Activated CD4-positive, alpha-beta T cell treated with anti-CD3 and anti-CD28 coated beads, Interleukin-2, amount 50 U/mL, for 24 hours (primary cell): ENCODE measurements around the gene STXBP4.

Source experiments
- DNase-seq, 2 donors: peaks; one replicate each; pipeline ENCODE4 v3.0.0-alpha.2; 2020; ENCODE audit warnings: low read depth in 1 of 2, low spot score in 1 of 2

The STXBP4 gene

GRCh38 chr17:54969658-54970572 is 1.4 kb downstream of the STXBP4 start:
- no peak for DNase-seq

- no peak for DNase-seq
Measured at GRCh38 chr17:54971147-54971546, 2.6 kb downstream of the STXBP4 start.

DNA sequence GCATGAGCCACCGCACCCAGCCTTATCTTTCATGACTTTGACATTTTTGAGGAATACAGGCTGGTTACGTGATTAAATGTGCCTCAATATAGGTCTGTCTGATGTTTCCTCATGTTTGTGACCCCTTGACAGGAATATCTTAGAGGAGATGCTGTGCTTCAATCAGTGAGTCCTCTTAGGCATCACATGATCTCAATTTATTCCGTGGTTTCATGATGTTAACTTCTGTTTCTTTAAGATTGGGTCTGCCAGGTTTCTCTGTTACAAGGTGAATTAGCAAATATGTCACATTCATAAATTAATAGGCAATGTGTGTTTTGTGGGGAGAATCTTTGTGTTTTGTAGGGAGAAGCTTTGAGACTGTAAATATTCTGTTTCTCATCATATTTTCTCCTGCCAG is 3.3 kb downstream of the STXBP4 start:
- no peak for DNase-seq

DNA sequence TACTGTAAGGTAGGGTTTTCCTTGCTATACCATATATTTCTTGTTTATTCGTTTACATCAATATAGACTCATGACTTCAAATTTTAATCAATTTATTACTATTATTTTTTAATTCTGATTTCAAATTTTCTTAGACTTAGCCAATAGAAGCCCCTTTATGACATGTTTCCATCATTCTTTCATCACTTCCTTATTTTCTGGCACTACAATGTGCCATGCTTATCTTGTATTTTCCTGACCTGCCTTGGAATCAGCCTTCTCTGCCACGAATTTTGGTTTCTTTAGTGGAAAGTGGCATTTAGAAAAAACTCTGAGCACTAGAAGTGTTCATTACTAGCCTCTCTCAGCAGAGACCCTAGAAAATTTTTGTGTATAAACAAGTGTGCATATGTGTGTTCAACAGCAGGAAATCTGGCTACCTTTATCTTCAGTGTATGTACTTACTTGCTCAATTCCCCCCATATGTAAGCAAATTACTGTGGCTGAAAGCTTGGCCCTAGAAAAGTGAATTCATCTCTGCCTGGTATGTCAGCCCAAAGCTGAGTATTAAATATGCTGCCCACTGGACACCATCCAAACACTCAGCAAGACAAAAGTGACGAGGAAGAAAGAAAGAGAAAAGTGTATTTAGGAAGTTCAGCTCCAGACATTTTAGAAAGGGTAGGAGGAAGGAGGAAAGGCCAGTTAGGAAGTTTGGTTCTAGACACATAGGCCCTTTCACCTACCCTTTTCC is 4.0 kb downstream of the STXBP4 start:
- DNase-seq: no peak

DNA sequence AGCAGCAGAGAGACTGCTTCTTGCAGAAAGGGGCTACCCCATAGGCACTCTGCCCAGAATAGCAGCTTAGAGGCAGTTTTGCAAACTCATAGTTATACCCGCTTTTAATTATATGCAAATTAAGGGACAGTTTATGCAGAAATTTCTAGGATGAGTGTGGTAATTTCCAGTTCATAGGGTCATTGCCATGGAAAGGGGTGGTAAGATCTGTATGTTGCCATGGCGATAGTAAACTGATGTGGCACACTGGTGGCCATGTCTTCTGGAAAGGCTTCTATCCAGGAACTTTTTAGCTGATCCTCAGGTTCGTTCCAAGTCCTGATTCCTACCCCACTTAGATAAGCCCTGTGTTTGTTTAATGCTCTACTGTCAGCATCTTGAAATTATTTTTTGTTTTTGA is 6.2 kb downstream of the STXBP4 start:
- DNase-seq: no peak

DNA sequence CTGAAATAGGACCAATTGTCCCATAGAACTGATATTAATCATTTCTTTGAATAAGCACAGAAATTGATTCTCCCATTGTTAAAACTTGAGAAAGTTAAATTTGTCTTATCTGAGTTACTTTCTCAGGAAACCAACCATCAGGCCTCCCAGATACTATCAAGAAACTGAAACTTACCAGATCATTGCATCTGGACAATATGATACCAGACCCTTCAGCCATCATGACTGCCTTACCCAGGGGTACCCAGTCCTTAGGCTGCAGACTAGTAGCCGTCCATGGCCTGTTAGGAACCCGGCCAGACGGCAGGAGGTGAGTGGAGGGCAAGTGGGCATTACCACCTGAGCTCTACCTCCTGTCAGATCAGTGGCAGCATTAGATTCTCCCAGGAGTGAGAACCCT is 7.8 kb downstream of the STXBP4 start:
- no peak for DNase-seq

- DNase-seq: no peak
Measured at GRCh38 chr17:54977744-54978143, 9.2 kb downstream of the STXBP4 start.

DNA sequence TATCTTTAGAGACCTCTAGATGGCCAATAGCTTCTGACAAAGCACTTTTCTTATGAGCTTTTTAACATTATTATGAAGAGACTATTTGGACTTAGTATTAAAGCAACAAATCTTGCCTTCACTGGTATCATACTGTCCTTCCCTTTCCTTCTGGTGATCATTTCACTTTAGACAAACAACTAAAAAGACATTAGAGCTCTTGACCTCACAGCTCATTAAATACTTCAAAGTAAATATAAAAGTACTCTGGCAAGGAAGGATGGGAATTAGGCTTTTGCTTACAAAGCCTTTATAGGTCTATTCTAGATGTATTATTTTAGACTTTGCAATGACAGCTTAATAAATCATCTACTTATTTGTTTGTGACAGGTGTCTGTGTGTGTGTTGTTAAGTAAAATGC is 11.1 kb downstream of the STXBP4 start:
- no peak for DNase-seq

DNA sequence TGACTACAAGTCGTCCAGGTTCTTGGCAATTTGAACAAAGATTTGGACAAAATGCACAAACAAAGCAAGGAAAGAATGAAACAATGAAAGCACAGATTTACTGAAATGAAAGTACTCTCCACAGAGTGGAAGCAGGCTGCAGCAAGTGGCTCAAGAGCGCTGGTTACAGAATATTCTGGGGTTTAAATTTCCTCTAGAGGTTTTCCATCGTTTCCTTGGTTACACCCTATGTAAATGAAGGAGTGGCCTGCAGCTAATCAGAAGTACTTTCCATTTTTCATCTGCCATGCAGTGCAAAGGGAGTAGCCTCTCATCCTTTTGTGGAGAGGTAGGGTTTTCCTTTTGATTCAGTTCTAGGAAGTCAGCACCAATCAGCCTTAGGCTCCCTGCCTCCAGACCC is 11.8 kb downstream of the STXBP4 start:
- DNase-seq: no peak

DNA sequence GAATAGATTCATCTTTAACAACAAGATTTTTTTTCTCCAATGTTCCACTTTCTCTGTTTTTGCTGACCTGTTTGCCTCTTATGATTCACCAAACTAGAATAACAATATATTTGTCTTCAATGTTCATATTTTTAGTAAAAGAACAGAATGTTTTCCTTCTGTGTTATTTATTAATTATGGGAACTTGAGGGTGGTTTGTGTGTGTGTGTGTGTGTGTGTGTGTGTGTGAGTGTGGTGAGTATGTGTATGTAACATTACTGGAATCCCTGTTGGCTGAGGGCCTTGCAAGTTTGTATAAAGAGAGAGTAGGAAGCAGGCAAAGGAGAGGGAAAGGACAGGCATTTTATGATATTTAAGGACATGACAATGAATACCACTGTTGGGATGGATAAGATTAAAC is 13.8 kb downstream of the STXBP4 start:
- no peak for DNase-seq

DNA sequence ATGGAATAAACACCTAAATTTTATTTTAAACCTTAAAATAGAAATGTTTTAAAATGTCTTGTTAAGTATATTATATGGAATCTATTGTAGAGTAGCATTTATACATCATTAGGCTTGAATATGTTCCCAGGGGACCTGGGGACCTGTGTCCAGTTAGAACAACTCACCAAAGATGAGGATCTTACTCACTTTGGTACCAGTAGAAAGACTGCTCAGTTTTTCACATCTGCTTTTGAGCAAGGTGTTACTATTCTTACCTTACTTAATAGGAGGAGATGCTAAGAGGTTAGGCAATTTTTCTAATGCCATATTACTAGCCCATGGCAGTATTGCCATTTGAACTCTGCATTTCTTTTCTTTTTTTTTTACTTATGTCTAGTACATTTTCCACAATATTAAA is 14.7 kb downstream of the STXBP4 start:
- DNase-seq: no peak

GRCh38 chr17:54985476-54985875 is 16.9 kb downstream of the STXBP4 start:
- no peak for DNase-seq

GRCh38 chr17:54990118-54990517 is 21.6 kb downstream of the STXBP4 start:
- no peak for DNase-seq

DNA sequence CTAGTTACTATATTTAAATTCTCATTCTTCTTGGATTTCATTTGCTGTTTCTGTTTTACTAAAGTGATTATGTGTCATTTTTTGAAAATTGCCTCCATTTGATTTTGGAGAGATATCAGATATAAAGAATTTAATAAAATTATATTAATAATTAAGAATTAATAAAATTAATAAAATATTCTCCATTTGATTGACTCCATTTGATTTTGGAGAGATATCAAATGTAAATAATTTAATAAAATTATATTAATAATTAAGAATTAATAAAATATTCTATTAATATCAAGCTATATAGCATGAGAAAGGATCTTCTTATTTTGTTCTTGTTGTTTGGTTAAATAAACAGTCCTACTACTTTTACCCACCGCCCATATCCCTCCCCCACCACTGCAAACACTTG is 23.0 kb downstream of the STXBP4 start:
- no peak for DNase-seq

DNA sequence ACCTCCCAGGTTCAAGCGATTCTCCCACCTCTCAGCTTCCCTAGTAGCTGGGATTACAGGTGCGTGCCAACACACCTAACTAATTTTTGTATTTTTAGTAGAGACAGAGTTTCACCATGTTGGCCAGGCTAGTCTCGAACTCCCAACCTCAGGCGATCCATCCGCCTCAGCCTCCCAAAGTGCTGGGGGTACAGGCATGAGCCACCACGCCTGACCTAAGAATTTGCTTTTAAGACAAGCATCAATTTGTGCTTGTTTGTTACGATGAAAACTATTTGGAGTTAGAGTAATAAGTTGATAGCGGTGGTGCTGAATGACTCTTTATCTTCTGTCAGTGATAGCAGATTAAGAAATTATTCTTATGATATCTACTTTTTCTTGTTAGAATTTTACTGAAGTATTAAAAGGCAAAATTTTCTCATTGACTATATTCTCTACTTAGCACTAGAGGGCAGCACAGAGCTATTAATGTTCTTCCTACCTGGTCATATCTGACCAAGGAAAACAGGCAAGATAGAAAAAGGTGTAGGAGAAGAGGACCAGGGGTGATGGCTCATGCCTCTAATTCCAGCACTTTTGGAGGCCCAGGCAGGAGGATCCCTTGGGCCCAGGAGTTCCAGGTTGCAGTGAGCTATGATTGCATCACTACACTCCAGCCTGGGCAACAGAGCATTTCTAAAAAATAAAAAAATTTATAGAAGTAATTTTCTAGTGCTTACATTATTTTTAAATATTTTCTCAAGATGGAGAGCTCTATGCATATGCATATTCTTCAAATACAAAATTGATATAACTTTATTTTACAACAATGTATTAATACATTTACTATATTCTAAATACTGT is 24.5 kb downstream of the STXBP4 start:
- DNase-seq: peak in 1 of 2 donors; percentile 9

DNA sequence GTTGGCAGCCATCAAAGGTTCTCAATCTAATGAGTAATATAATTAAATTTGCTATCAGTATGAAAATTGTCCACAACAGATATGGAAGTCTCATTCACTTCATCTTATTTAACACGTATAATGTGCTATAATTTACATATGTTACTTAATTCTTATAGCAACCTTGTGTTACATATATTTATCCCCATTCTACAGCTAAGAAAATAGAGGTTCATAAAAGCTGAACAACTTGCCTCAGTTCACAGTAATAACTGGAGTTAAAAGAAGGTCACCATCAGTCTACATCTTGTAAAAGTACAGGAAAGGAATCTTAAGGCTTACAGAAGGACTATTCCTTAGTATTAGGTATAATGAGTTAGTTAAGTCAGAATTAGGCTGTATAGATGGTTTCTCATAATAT is 27.9 kb downstream of the STXBP4 start:
- no peak for DNase-seq

GRCh38 chr17:55002458-55002857 is 33.9 kb downstream of the STXBP4 start:
- DNase-seq: no peak

GRCh38 chr17:55004484-55004883 is 35.9 kb downstream of the STXBP4 start:
- DNase-seq: no peak

DNA sequence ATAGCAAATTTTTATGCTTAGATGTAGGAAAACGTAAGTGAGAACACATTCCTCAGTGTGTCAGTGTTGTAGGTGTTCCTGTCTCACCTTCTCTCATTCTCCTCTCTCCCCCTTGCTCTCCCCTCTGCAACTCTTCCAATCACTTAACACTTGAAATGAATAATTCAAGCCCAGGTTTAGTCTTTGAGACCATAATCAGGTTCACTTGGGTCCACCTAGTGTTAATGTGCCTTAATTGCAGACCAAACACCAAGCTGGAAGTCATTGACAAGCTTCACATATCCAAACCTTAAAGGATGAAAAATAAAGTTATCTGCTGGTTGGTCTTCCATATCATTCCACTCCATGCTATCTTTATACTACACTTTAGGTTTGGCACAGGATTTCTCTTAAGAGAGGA is 37.0 kb downstream of the STXBP4 start:
- DNase-seq: no peak

DNA sequence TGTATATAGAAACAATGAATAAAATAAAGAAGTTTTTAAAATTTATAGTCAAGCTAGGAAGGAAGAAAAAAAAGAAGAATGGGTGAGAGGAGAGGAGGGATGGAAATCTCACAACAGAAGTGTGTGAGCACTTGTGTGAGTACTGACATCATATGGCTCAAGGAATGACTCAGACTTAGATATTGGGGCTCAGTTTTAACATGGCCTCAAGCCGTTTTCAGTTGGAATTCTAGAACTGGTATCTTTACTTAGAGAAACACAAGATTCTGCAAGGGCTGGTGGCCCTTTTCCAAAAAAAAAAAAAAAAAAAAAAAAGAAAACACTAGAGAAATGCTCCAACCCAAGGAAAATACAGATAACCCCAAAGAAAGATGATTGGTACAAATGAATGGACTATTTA is 55.1 kb downstream of the STXBP4 start:
- DNase-seq: no peak

DNA sequence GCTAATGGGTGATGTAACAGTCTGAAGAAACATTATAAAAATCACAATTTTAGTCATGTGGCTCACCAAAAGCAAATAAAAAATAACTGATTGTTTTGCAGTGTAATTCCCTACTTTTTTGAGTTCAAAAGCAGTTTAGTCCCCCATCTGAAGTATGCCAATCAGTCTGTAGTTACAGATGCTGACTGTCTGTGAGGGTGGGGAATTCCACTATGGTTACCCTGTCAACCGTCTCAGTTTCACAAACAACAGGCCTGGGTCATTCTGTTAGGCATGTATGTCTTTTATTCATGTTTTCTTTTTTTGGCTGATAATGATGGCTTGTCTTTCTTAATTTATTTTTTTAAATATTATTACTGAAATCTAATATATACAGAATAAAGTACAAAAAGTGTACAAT is 69.3 kb downstream of the STXBP4 start:
- no peak for DNase-seq

- no peak for DNase-seq
Measured at GRCh38 chr17:55038291-55038690, 69.7 kb downstream of the STXBP4 start.
